Astrocyte (in vitro differentiated cells and primary cell): ENCODE measurements around the gene MOB3C.

ENCODE experiments used
- EZH2 ChIP-seq: IDR thresholded peaks from 2 replicates; pipeline ENCODE4 v1.6.1; 2012; ENCODE audit warnings: mild to moderate bottlenecking, low read length, inconsistent platforms; ENCODE audit not compliant: insufficient read depth
- TF ChIP-seq, protein P1 (sequence below): IDR thresholded peaks from 2 replicates; pipeline ENCODE4 v1.5.1; 2011; ENCODE audit warnings: low read depth, mild to moderate bottlenecking, inconsistent platforms, low read length, moderate library complexity; ENCODE audit not compliant: insufficient read depth

DNA sequence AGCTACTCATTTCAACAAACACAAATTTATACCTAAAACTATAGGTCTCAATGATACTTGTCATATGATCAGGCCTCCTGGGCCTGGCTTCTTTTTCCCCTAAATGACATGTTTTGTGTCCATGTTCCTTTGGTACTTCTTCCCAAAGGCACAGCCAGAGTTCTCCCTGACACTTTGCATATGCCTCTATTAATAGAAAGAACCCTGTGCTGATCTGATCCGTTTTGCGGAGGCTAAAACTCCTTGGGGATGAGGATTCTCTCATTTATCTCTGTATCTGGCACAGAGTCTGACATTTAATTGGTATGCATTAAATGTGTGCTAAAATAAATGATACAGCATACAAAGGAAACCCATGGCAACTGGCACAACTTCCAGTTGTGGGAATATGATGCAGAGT, 40.0 kb upstream of the MOB3C start:
- no peak for TF ChIP-seq EZH2
- TF ChIP-seq, protein P1, sequence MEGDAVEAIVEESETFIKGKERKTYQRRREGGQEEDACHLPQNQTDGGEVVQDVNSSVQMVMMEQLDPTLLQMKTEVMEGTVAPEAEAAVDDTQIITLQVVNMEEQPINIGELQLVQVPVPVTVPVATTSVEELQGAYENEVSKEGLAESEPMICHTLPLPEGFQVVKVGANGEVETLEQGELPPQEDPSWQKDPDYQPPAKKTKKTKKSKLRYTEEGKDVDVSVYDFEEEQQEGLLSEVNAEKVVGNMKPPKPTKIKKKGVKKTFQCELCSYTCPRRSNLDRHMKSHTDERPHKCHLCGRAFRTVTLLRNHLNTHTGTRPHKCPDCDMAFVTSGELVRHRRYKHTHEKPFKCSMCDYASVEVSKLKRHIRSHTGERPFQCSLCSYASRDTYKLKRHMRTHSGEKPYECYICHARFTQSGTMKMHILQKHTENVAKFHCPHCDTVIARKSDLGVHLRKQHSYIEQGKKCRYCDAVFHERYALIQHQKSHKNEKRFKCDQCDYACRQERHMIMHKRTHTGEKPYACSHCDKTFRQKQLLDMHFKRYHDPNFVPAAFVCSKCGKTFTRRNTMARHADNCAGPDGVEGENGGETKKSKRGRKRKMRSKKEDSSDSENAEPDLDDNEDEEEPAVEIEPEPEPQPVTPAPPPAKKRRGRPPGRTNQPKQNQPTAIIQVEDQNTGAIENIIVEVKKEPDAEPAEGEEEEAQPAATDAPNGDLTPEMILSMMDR: no peak
